ENCODE data around the gene SUV39H1. TPM values are rescaled to one million over a fixed set of nuclear protein-coding genes. Genes with fewer than 3 reads are reported as not detected.

Gene SUV39H1
- total RNA-seq, 1 experiment from 2014 or later: 16.5 TPM

DNA sequence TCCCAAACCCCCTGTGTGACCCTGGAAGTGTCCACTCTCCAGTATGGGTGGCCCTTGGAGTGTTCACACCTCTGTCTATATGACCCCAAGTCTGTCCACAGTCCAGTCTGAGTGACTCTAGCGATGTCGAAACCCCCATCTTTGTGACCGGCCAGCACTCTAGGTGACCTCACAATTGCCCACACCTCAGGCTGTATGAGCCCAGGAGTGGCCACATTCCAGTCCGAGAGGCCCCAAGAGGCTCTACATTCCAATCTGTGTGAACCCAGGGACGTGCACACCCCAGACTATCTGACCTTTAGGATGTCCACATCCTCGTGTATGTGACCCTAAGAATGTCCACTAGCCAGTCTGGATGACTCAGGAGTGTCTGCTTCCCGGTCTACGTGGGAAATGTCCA, 57.7 kb downstream of the SUV39H1 start:
- Mint-ChIP-seq H3K27ac (no peak overlapping the region), H3K4me3 (no peak overlapping the region), H3K27me3 (ENCODE audit: low read depth) (no peaks in the 10 kb centered on the region), H3K4me1 (no peaks in the 10 kb centered on the region), H3K9me3 (no peaks in the 10 kb centered on the region), H3K36me3 (no peaks in the 10 kb centered on the region)
- ATAC-seq (no peak), DNase-seq (ENCODE audit: low spot score) (no peak)
- TF ChIP-seq, protein P1, sequence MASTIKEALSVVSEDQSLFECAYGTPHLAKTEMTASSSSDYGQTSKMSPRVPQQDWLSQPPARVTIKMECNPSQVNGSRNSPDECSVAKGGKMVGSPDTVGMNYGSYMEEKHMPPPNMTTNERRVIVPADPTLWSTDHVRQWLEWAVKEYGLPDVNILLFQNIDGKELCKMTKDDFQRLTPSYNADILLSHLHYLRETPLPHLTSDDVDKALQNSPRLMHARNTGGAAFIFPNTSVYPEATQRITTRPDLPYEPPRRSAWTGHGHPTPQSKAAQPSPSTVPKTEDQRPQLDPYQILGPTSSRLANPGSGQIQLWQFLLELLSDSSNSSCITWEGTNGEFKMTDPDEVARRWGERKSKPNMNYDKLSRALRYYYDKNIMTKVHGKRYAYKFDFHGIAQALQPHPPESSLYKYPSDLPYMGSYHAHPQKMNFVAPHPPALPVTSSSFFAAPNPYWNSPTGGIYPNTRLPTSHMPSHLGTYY (CRISPR knock-in tag; IDR thresholded peaks at IDR 0.05): no peak
- POLR2A ChIA-PET: no interaction called here
- CTCF ChIA-PET: no interaction called here

Other genes starting within 250 kb of the SUV39H1 start
- gene SLC38A5, start 226.5 kb upstream of the SUV39H1 start, total RNA-seq (2021): 30.9 to 50.6 TPM (median 34.6 TPM) in 3 replicates
- gene FTSJ1, start 220.5 kb upstream of the SUV39H1 start, total RNA-seq (2021): 50.2 to 54.5 TPM (median 53.9 TPM) in 3 replicates
- gene PORCN, start 187.7 kb upstream of the SUV39H1 start, total RNA-seq (2021): 16.4 to 19.7 TPM (median 16.9 TPM) in 3 replicates
- 129 to 145 TPM (median 138 TPM) in 3 replicates for gene EBP, start 174.9 kb upstream of the SUV39H1 start, total RNA-seq (2021)
- 7.5 to 10.2 TPM (median 9.9 TPM) in 3 replicates for gene TBC1D25, start 157.0 kb upstream of the SUV39H1 start, total RNA-seq (2021)
- 97.7 to 148 TPM (median 99.6 TPM) in 3 replicates for gene RBM3, start 122.2 kb upstream of the SUV39H1 start, total RNA-seq (2021)
- gene WDR13, start 99.2 kb upstream of the SUV39H1 start, total RNA-seq (2021): 28.0 to 37.4 TPM (median 30.4 TPM) in 3 replicates
- gene WAS, start 12.9 kb upstream of the SUV39H1 start, total RNA-seq (2021): 0.79 to 1.6 TPM (median 0.96 TPM) in 3 replicates
- gene GLOD5, start 65.0 kb downstream of the SUV39H1 start, total RNA-seq (2021): 0.27 TPM in 1 of 3 replicates, not detected in the others
- 0.25 to 0.27 TPM (median 0.26 TPM) in 3 replicates for gene GATA1, start 89.9 kb downstream of the SUV39H1 start, total RNA-seq (2021)
- 58.5 to 60.3 TPM (median 59.2 TPM) in 3 replicates for gene HDAC6, start 105.3 kb downstream of the SUV39H1 start, total RNA-seq (2021)
- not detected in 3 replicates for gene ERAS, start 129.8 kb downstream of the SUV39H1 start, total RNA-seq (2021)
- gene PCSK1N, start 138.9 kb downstream of the SUV39H1 start, total RNA-seq (2021): 7.4 to 8.0 TPM (median 7.5 TPM) in 3 replicates
- 99.6 to 120 TPM (median 114 TPM) in 3 replicates for gene TIMM17B, start 201.0 kb downstream of the SUV39H1 start, total RNA-seq (2021)
- 79.4 to 81.2 TPM (median 81.2 TPM) in 3 replicates for gene PQBP1, start 201.2 kb downstream of the SUV39H1 start, total RNA-seq (2021)
- 18.0 to 21.0 TPM (median 20.2 TPM) in 3 replicates for gene SLC35A2, start 214.9 kb downstream of the SUV39H1 start, total RNA-seq (2021)
- 146 to 184 TPM (median 182 TPM) in 3 replicates for gene PIM2, start 222.3 kb downstream of the SUV39H1 start, total RNA-seq (2021)

Measured in WTC11 (cell line).